Activated T-cell treated with anti-CD3 and anti-CD28 coated beads, Interleukin-2, amount 50 U/mL, for 4 hours (primary cell): ENCODE data around the gene ZNF267. TPM values are rescaled to one million over a fixed set of nuclear protein-coding genes. Genes with fewer than 3 reads are reported as not detected.
"Not testable (repeated sequence)": the region's sequence is repeated elsewhere in the genome, so short reads cannot be mapped to it uniquely, and the experiment has no call there.

Experiments used
- ATAC-seq, 2 donors: fragments of 200-7000 bp; cut with Tn5 transposase; one replicate each; pipeline ENCODE4 v1.10.0; 2021
- DNase-seq: peaks from one replicate; pipeline ENCODE4 v3.0.0-alpha.2; 2020
- H3K27me3 Mint-ChIP-seq: one replicate; pipeline ENCODE4 v1.8.0; 2021; ENCODE audit warnings: low read depth, mixed read lengths
- H3K36me3 Mint-ChIP-seq: one replicate; pipeline ENCODE4 v1.8.0; 2022; ENCODE audit warnings: mixed read lengths; ENCODE audit not compliant: insufficient read depth
- H3K4me1 Mint-ChIP-seq: one replicate; pipeline ENCODE4 v1.8.0; 2021; ENCODE audit warnings: low read depth, mixed read lengths
- H3K4me3 Mint-ChIP-seq: one replicate; pipeline ENCODE4 v1.8.0; 2021; ENCODE audit warnings: mild to moderate bottlenecking, moderate library complexity, mixed read lengths
- H3K9me3 Mint-ChIP-seq: one replicate; pipeline ENCODE4 v1.8.0; 2021; ENCODE audit warnings: mixed read lengths
- total RNA-seq, 3 donors: library from RNA; stranded (reverse); gene quantifications; one replicate each; pipeline ENCODE4 v1.2.1, GENCODE V29; 2021

ZNF267 gene
- 10 to 100 TPM; 52.7 to 69.4 (median 66.9) TPM for total RNA-seq

DNA sequence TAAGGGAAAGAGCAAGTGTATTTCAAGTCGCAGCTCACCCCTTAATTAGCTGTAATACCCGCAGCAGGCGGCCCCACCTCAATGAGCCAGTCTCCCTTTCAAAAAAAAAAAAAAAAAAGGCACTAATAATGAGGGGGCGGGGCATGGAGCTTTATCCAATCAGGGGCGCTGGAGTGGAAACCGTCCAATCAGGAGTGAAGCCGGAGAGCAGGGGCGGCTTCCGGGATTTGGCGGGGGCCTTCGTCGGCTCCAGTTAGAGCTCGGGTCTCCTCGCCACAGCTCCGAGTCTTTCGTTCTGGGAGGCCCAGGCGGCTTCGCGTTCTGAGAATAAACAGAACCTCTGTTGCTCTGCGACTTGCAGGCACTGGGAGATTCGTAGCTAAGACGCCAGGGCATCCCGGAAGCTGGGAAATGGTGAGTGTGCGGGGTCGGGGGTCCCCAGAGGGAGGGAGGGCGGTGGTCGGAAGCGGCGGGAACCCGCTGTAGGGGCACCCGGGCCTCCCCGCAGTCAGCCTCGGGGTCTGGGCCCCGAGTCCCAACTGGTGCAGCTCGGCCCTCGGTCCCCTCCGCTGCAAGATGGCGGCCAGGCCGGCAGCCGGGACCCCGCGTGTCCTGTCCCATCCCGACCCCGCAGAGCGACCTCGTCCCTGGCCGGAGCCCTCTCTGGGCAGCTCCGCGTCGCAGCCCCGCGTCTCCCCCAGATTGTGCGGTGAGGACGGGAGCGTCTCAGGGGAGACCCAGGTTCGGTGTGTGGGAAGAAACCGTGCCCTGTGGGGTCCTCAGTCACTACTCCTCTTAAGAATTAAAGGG is at the start of gene ZNF267:
Gene ZNF267 (plus strand): TSS at position 252 of the 810 bp plus-strand sequence. CDS start 160 bp downstream, at position 412.
- no peaks in the 10 kb centered on the region for H3K27me3 Mint-ChIP-seq
- H3K36me3 Mint-ChIP-seq, result peaks cover 34% of the 10 kb centered on the region
- H3K4me1 Mint-ChIP-seq, result peaks cover 73% of the 10 kb centered on the region
- peaks cover 7% of the 10 kb centered on the region for H3K9me3 Mint-ChIP-seq
- DNase-seq (peak; percentile 93), ATAC-seq (peak; percentile 51 to 57)
- H3K4me3 Mint-ChIP-seq, result peak within 1 kb of the TSS; percentile 88

DNA sequence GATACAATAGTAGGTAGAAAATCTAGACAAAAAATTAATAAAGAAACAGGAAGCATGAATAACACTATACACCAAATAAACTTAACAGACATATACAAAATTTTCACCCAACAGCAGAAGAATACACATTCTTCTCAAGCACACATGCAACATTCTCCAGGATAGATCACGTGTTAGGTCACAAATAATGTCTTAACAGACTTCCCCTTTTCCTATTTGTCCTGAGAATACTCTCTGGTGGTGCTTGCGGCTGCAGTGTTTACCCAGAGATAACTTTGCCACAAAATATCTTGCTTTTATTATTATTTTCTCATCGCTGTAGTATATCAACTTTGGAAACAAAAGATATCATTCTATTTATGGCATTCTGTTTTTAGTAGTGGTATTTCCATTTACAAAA is 40.6 kb upstream of the ZNF267 start:
- Mint-ChIP-seq H3K4me3 (no peak overlapping the region), H3K27me3 (peaks cover 5% of the 10 kb centered on the region), H3K9me3 (peaks cover 22% of the 10 kb centered on the region), H3K36me3 (no peaks in the 10 kb centered on the region), H3K4me1 (no peaks in the 10 kb centered on the region)
- no peak for DNase-seq
- ATAC-seq, result no peak

DNA sequence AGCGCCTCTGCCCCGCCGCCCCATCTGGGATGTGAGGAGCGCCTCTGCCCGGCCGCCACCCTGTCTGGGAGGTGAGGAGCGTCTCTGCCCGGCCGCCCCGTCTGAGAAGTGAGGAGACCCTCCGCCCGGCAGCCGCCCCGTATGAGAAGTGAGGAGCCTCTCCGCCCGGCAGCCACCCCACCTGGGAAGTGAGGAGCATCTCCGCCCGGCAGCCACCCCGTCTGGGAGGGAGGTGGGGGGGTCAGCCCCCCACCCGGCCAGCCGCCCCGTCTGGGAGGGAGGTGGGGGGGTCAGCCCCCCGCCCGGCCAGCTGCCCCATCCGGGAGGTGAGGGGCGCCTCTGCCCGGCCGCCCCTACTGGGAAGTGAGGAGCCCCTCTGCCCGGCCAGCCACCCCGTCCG is 37.2 kb upstream of the ZNF267 start:
- not testable (repeated sequence) for H3K36me3 Mint-ChIP-seq, H3K4me3 Mint-ChIP-seq, H3K4me1 Mint-ChIP-seq, ATAC-seq, DNase-seq
- Mint-ChIP-seq H3K9me3 (peaks cover 22% of the 10 kb centered on the region), H3K27me3 (peaks cover 13% of the 10 kb centered on the region)

DNA sequence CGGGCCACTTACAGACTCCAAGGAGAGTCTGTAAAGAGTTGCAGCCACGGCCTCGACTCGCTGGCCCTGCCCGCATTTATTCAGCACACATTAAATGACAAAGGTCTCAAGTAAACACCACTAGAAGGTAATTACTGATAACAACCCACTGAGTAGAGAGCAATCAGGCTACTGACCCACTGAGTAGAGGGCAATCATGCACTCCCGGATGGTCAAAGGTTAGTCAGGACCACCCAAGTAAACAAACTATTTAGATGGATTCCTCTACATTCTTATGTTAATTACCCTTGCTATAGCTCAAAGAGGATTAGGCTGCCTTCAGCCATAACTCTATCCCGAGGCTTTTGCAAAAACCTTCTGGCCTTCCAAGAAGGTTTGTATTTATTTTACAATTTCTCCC is 30.7 kb upstream of the ZNF267 start:
- Mint-ChIP-seq H3K9me3 (peaks cover 26% of the 10 kb centered on the region), H3K36me3 (peaks cover 3% of the 10 kb centered on the region), H3K27me3 (peaks cover 15% of the 10 kb centered on the region), H3K4me1 (no peaks in the 10 kb centered on the region), H3K4me3 (no peak overlapping the region)
- no peak for ATAC-seq
- no peak for DNase-seq

DNA sequence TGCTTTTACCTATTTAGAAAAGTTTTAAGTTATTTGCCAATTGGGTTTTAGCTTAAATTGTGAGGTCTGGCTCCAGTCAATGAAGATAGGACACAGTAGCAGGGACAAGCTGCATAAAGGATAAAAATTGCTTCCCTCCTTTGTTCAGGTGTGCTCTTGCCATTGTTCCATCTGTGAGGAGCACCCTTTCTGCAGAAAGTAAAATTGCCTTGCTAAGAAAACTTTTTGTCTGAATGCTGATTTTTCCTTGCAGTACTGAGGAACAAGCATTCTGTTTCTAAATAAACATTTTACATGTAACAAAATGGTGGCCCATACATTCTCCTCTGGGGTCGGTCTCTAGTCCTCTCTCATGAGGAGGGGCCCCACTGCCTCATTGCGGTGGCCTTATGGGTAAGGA is 25.0 kb upstream of the ZNF267 start:
- not testable (repeated sequence) for DNase-seq, ATAC-seq, H3K4me1 Mint-ChIP-seq, H3K27me3 Mint-ChIP-seq, H3K4me3 Mint-ChIP-seq, H3K36me3 Mint-ChIP-seq
- peaks cover 26% of the 10 kb centered on the region for H3K9me3 Mint-ChIP-seq

DNA sequence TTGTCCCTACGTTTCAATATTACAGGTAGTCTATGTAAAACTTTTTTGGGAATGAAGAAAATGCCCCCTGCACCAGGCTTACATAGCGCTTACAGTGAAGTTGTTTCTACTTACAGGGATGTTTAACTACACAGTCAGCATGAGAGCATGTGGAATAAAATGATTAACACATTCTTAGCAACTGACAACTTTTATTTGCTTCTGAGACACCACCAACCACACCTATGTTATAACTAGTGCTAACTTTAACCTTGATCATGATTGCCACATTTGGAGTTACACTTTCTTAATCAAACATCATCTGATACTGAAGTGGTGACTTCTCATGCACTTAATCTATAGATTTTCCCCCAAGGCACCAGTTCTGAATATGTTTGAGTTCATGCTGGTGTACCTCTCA is 20.3 kb upstream of the ZNF267 start:
- ATAC-seq, result no peak
- H3K9me3 Mint-ChIP-seq, result peaks cover 10% of the 10 kb centered on the region
- H3K27me3 Mint-ChIP-seq, result no peaks in the 10 kb centered on the region
- peaks cover 1% of the 10 kb centered on the region for H3K36me3 Mint-ChIP-seq
- no peaks in the 10 kb centered on the region for H3K4me1 Mint-ChIP-seq
- DNase-seq, result no peak
- no peak overlapping the region for H3K4me3 Mint-ChIP-seq

DNA sequence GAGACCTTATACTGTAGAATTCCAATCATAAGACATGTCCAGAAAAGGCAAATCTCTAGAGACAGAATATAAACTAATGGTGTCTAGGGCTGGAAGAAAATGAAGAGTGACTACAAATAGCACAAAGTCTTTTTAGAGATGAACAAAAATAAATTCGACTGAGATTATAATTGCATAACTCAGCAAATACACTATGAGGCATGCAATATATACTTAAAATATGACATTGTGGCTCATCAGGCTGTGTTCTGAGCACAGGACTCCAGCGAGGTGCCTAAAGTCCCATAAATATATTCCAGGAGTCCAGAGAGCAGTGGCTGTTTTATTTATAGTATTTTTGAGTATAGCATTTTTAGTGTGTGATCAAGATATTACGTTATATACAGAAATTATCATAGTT is 13.1 kb upstream of the ZNF267 start:
- DNase-seq (no peak), ATAC-seq (no peak)
- Mint-ChIP-seq H3K9me3 (no peaks in the 10 kb centered on the region), H3K27me3 (no peaks in the 10 kb centered on the region), H3K4me1 (peaks cover 27% of the 10 kb centered on the region), H3K36me3 (no peaks in the 10 kb centered on the region), H3K4me3 (no peak overlapping the region)

DNA sequence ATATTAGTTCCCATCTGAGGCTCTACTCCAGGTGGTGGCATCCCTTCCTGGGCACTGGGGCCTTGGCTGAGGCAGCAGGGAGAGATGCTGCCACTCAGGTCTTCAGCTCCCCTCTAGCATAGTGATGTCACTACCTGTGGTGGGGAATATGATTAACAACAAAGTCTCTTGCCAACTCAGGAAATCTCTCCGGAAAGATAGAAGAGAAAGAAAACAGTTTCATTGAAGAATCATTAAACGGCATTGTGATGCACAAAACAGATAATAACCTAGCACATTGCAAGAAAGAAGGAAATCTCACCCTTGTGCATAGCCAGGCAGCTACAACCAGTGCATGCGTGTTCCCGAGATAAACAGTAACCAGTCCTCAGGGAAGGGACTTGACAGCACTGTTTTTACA is 12.2 kb upstream of the ZNF267 start:
- no peak overlapping the region for H3K4me3 Mint-ChIP-seq
- ATAC-seq (peak; percentile 59 to 69), DNase-seq (no peak)
- H3K9me3 Mint-ChIP-seq, result no peaks in the 10 kb centered on the region
- H3K27me3 Mint-ChIP-seq, result no peaks in the 10 kb centered on the region
- peaks cover 27% of the 10 kb centered on the region for H3K4me1 Mint-ChIP-seq
- H3K36me3 Mint-ChIP-seq, result no peaks in the 10 kb centered on the region

DNA sequence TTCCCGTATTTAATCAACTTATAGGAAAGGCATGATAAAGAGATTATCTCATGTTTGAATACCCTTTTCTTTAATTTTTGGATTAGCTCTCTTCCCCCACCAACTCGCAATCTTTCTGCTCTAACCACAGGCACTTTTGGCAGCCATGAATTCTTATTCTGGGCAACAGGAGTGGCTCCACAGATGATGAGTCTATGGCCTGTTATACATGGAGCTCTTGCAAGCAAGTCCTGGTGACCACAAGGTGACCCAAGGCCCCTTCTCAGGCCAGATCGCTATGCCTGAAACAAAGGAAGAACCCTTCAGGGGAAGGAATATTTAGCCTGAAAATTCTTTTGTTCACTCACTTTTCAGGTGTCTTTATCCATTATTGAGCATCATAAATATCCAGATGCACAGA is 10.8 kb upstream of the ZNF267 start:
- no peak overlapping the region for H3K4me3 Mint-ChIP-seq
- H3K4me1 Mint-ChIP-seq, result peaks cover 27% of the 10 kb centered on the region
- no peak for DNase-seq
- no peaks in the 10 kb centered on the region for H3K9me3 Mint-ChIP-seq
- no peaks in the 10 kb centered on the region for H3K27me3 Mint-ChIP-seq
- H3K36me3 Mint-ChIP-seq, result no peaks in the 10 kb centered on the region
- ATAC-seq, result no peak

DNA sequence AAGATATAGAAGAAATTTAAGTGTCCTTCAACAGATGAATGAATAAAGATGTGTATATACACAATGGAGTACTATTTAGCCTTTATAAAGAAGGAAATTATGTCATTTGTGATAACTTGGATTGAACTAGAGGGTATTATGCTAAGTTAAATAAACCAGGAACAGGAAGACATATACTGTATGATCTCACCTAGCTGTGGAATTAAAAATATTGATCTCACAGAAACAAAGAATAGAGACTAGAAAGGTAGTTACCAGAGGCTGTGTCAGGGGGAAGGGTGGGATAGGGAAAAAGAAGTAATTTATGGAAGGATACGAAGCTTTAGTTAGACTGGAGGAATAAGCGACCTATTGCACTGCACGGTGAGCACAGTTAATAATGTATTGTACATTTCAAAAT is 5.4 kb upstream of the ZNF267 start:
- Mint-ChIP-seq H3K9me3 (peaks cover 7% of the 10 kb centered on the region), H3K27me3 (no peaks in the 10 kb centered on the region), H3K36me3 (no peaks in the 10 kb centered on the region), H3K4me3 (no peak overlapping the region), H3K4me1 (peaks cover 52% of the 10 kb centered on the region)
- ATAC-seq (no peak), DNase-seq (no peak)

DNA sequence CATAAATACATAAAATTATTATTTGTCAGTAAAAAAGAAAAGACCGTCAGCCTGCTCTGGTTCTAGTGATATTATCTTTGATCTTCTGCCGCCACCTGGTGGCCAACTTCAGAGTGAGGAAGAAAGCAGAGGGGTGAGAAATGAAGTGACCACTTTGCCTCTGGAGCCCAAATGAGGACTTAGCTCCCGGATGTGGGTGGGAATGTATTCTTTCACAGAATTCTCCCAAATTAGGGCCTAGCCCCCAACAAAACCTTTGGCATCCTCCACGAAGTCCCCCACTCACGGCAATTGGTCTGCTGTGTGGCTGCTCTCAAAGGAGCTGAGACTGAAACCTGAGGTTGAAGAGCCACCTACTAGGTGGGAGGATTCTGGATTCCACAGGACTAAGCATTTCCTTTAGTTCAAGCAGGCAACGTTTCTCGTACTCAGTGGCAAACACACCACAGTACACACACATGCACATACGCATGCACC is 4.9 kb upstream of the ZNF267 start:
- DNase-seq (peak; percentile 79), ATAC-seq (peak; percentile 64 to 67)
- H3K36me3 Mint-ChIP-seq, result no peaks in the 10 kb centered on the region
- H3K4me1 Mint-ChIP-seq, result peaks cover 55% of the 10 kb centered on the region
- H3K9me3 Mint-ChIP-seq, result peaks cover 7% of the 10 kb centered on the region
- peak overlapping the region; percentile 66 for H3K4me3 Mint-ChIP-seq
- H3K27me3 Mint-ChIP-seq, result no peaks in the 10 kb centered on the region

DNA sequence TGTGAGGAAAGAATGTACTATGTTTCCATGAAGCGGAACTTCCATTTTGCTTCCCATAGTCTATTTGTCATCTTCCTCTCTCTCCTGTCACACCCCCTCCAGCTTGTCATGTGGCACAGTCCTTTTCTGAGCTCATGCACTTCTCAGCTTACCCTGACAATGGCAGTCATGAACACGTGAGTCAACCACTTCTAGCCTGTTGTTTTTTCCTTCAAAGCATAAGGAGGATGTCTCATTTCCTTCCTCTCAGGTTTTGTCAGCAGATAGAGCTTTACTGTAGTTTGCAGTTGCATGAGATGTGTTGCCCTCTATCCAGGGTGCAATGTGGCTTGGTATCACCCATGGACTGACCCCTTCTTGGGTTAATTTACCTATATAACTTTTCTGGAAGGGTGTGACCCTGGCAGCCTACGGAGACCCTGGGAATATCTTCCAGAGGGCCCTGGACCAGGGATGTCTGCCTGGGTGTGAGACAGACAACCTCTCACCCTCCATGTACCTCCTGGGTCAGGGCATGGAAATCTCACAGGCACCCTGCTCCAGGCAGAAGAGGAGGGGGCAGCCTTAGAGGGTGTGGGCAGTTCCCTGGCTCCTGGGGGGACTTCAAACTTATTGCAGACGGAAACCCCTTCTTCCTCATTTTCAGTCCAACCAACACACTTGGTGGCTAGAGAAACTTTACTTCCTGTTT is 4.0 kb upstream of the ZNF267 start:
- H3K36me3 Mint-ChIP-seq, result peaks cover 6% of the 10 kb centered on the region
- H3K9me3 Mint-ChIP-seq, result peaks cover 7% of the 10 kb centered on the region
- peaks cover 55% of the 10 kb centered on the region for H3K4me1 Mint-ChIP-seq
- peak overlapping the region; percentile 66 for H3K4me3 Mint-ChIP-seq
- DNase-seq (peak; percentile 65), ATAC-seq (peak; percentile 74 to 75)
- H3K27me3 Mint-ChIP-seq, result no peaks in the 10 kb centered on the region

DNA sequence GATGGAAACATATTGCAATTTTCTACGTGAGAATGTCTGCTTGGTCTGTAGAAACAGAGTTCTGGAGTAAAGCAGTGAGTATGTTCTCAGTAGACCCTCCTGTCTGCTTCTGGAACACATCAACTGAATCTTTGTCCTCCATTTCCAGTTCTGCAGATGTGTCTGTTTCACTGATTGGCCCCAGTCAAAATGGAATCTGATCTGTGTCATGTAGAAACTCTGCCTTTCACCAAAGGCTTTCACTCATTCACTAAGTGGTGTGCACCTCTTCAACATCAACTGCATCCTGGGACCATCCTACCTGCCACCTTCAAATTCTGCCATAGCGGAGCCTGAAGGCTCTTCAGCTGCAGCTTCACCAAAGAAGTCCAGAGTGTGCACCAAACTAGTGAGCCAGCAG is 2.8 kb upstream of the ZNF267 start:
- ATAC-seq, result no peak
- no peak for DNase-seq
- Mint-ChIP-seq H3K27me3 (no peaks in the 10 kb centered on the region), H3K9me3 (peaks cover 7% of the 10 kb centered on the region), H3K4me1 (peaks cover 54% of the 10 kb centered on the region), H3K36me3 (peaks cover 17% of the 10 kb centered on the region), H3K4me3 (no peak overlapping the region)

DNA sequence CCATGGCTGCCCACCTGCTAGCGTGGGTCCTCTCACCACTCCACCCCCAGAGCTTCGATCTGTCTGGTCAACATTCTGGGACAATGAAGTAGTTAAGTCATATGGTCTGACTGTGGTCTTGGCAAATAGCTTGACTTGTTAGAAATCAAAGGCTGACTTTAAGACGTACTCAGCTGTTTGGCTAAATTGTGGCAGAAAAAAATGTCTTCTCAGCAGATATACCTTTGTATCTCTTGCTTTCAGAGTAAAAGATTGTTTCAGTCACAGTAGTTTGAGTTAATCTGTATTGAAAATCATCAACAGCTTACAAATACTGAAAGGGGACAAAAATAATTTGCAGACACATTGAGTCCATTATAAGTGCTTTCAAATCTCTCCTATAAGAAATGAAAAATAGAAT is 2.1 kb upstream of the ZNF267 start:
- DNase-seq, result no peak
- H3K4me3 Mint-ChIP-seq, result no peak overlapping the region

DNA sequence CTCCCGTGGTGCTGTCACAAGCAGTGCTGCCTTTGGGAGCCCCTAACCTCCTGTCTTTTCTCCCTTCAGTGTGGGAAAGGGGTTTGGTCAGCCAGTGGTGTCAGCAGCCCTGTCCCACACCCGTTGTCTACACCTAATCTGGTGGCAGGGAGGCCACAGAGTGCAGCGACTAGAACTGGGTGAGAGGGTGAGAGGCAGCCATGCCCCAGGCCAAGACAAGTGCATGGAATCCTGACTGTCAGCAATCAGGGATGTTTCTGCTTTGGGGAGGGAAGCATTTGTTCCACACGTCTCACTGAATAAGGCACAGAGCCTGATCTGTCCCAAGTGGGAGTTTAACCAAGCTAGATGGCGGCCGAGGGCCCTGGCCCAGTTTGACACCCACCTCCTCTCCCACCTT is 1.4 kb upstream of the ZNF267 start:
- DNase-seq (no peak), ATAC-seq (no peak)
- H3K4me1 Mint-ChIP-seq, result peaks cover 65% of the 10 kb centered on the region
- no peaks in the 10 kb centered on the region for H3K27me3 Mint-ChIP-seq
- H3K9me3 Mint-ChIP-seq, result peaks cover 7% of the 10 kb centered on the region
- peak overlapping the region; percentile 88 for H3K4me3 Mint-ChIP-seq
- H3K36me3 Mint-ChIP-seq, result peaks cover 23% of the 10 kb centered on the region

More for the DNA sequence above, 2.1 kb upstream of the ZNF267 start:
- Mint-ChIP-seq H3K4me1 (peaks cover 61% of the 10 kb centered on the region), H3K36me3 (peaks cover 20% of the 10 kb centered on the region), H3K27me3 (no peaks in the 10 kb centered on the region), H3K9me3 (peaks cover 7% of the 10 kb centered on the region)
- no peak for ATAC-seq
